GM12891 (cell line): ENCODE data around the gene RASAL1.

Experiments
- POLR2A ChIP-seq: IDR thresholded peaks from 2 replicates; pipeline ENCODE4 v1.6.1; 2011; ENCODE audit warnings: low read depth, low read length, control low read depth
- POLR2AphosphoS5 ChIP-seq: IDR thresholded peaks from 2 replicates; pipeline ENCODE4 v1.6.1; 2011; ENCODE audit warnings: low read depth, low read length, control low read depth

GRCh38 chr12:113163030-113163360, 27.4 kb upstream of the RASAL1 start:
- TF ChIP-seq POLR2A (no peak), POLR2AphosphoS5 (no peak)
